Uterus (tissue), 4 donors: ENCODE measurements around the gene SCFD2. TPM values are rescaled to one million over a fixed set of nuclear protein-coding genes. Genes with fewer than 3 reads are reported as not detected.

Experiments
- DNase-seq, 2 donors: peaks; one replicate each; pipeline ENCODE4 v3.0.0-alpha.2; 2019 to 2020
- H3K27ac ChIP-seq, 2 donors: fragments of 200-600 bp; sonication (generic); 1 replicate in 1 of 2; 2 replicates in 1 of 2; pipeline ENCODE4 v1.5.1; 2016 to 2018
- H3K27me3 ChIP-seq, 2 donors: fragments of 200-600 bp; sonication (generic); one replicate each; pipeline ENCODE4 v1.5.1; 2018 to 2019; ENCODE audit warnings: control low read depth in 1 of 2
- H3K36me3 ChIP-seq, 2 donors: fragments of 200-600 bp; sonication (generic); one replicate each; pipeline ENCODE4 v1.5.1; 2019; ENCODE audit warnings: control low read depth in 1 of 2
- H3K4me1 ChIP-seq, 2 donors: fragments of 200-600 bp; sonication (generic); one replicate each; pipeline ENCODE4 v1.5.1; 2018 to 2019; ENCODE audit warnings: control low read depth in 1 of 2
- H3K4me3 ChIP-seq, 2 donors: fragments of 200-600 bp; sonication (generic); 1 replicate in 1 of 2; 2 replicates in 1 of 2; pipeline ENCODE4 v1.5.1; 2018 to 2019; ENCODE audit warnings: mild to moderate bottlenecking in 1 of 2
- H3K9me3 ChIP-seq, 2 donors: fragments of 200-600 bp; sonication (generic); one replicate each; pipeline ENCODE4 v1.5.1; 2019; ENCODE audit warnings: control low read depth in 1 of 2
- POLR2A ChIP-seq, 2 donors: fragments of 450-650 bp; IDR thresholded peaks; one replicate each; pipeline ENCODE4 v1.6.1; 2016; ENCODE audit warnings: antibody characterized with exemption in 2 of 2, mild to moderate bottlenecking in 1 of 2, moderate library complexity in 1 of 2
- intact Hi-C: fragments of 100-400 bp; cut with DNase I; formaldehyde crosslinking; loops from one replicate; pipeline ENCODE4 v1.15.1; 2023; ENCODE audit warnings: low total_unique reads
- total RNA-seq, 4 donors: library from RNA; depleted of rRNA in 3 of 4; stranded (reverse); fragments of >200 nt in 3 of 4; gene quantifications; one replicate each; pipeline versions ENCODE4 v1.1.0 to v1.2.4, GENCODE V29; 2014 to 2023
- TF ChIP-seq, protein P1 (sequence below), 4 experiments: fragments of 200-600 bp in 2 of 4; fragments of 450-650 bp in 2 of 4; sonication (generic) in 2 of 4; IDR thresholded peaks; one replicate each; pipeline ENCODE4 v1.5.1; 2016 to 2019; ENCODE audit warnings: antibody characterized with exemption in 4 of 4, mild to moderate bottlenecking in 2 of 4, moderate library complexity in 1 of 4
- donor health status: DM: yes; HTN: yes; CAD: no.

Gene SCFD2
- total RNA-seq, 4 donors from 2014 or later = 19.6 to 36.2 (median 24.5) TPM

DNA sequence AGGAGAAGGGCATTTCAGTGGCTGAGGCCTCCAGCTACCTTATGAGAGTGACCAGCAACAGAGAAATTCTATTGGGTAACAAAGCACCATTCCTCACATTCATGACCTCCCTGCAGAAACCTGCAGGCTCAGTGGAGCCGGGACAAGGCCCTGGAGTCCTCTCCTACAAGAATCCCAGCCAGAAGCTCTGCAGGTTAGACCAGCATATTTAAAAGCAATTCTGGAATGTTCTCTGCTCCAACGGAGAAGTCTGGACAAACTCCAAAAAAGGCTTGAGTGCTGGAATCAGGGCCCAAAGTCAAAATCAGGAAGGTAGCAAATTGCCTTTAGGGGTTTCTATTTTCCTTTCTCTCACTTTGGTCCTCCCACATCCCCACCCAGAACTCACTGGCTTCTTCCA is 202.9 kb downstream of the SCFD2 start:
- intact Hi-C loops = no loop called here
- TF ChIP-seq POLR2A (IDR thresholded peaks at IDR 0.05) = no peak
- TF ChIP-seq, protein P1, sequence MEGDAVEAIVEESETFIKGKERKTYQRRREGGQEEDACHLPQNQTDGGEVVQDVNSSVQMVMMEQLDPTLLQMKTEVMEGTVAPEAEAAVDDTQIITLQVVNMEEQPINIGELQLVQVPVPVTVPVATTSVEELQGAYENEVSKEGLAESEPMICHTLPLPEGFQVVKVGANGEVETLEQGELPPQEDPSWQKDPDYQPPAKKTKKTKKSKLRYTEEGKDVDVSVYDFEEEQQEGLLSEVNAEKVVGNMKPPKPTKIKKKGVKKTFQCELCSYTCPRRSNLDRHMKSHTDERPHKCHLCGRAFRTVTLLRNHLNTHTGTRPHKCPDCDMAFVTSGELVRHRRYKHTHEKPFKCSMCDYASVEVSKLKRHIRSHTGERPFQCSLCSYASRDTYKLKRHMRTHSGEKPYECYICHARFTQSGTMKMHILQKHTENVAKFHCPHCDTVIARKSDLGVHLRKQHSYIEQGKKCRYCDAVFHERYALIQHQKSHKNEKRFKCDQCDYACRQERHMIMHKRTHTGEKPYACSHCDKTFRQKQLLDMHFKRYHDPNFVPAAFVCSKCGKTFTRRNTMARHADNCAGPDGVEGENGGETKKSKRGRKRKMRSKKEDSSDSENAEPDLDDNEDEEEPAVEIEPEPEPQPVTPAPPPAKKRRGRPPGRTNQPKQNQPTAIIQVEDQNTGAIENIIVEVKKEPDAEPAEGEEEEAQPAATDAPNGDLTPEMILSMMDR (IDR thresholded peaks at IDR 0.05) = no peak
- no peaks in the 10 kb centered on the region for H3K4me1 ChIP-seq
- no peak for DNase-seq
- no peaks in the 10 kb centered on the region for H3K9me3 ChIP-seq
- H3K4me3 ChIP-seq = no peak overlapping the region
- no peaks in the 10 kb centered on the region for H3K36me3 ChIP-seq
- H3K27me3 ChIP-seq = no peaks in the 10 kb centered on the region
- H3K27ac ChIP-seq = no peak overlapping the region

DNA sequence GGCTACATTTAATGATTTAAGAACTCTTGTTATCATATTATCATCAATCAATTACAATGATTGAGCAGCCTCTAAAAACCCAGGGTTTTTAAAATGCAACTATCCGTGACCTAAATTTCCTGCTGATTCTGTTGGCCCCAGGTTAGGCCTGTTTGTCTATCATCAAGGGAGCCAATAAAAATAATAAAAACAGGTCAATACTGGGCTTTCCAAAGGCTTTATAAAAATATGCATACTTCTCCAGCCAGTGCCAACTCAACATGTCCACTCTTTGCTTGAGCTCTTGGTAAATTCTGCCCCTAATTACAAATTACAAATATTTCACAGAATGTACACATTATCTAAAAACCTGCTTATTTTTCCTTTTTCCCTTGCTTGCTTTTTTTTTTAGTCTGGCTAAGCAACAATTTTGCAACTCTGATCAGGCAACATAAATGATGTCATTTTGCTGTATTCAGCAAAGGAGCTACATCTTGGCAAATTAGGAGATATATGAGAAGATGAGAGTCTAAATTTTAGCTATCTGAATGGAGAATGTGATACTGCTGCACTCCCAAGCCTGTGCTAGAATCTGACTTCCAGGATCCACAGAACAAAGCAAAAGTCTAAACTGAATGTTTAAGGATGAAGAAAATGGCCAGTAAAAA is 204.0 kb downstream of the SCFD2 start:
- no peaks in the 10 kb centered on the region for H3K36me3 ChIP-seq
- H3K9me3 ChIP-seq = no peaks in the 10 kb centered on the region
- intact Hi-C loops = no loop called here
- H3K27ac ChIP-seq = peak overlapping the region; percentile 6 to 13
- H3K4me1 ChIP-seq = no peaks in the 10 kb centered on the region
- TF ChIP-seq, protein P1 (IDR thresholded peaks at IDR 0.05) = no peak
- TF ChIP-seq POLR2A (IDR thresholded peaks at IDR 0.05) = no peak
- H3K4me3 ChIP-seq = no peak overlapping the region
- DNase-seq = no peak
- H3K27me3 ChIP-seq = no peaks in the 10 kb centered on the region

DNA sequence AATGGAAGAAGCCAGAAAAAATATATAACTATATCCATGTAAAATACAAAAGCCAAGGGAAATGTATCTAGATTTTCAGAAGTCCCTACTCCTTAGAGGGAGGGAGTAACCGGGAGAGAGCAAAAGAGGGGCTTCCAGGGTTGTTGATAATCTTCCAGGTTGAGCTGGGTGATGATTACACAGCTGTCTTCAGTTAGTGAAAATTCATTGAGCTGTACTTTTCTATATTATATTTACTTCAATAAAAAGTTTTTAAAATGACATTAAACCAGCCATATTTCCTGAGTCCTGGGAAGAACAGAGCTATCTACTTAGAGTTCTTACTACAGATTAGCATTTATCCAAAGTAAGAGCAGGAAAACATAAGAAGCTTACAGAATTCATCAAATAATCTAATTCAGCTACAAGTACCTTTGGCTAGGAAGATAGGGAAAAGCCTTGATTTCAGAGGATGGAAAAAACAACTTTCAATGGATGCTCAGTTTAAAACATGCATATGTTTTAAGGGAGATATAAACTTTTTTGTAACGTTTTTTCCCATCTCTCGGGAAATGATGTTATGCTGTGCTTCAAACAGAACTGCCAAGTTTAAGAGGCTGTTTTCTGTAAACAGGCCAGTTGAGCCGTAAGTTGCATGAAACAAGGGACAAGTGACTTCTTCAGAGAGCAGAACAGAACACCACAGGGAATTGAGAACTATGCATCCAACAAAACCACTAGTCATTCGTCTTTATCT is 204.6 kb downstream of the SCFD2 start:
- Histone ChIP-seq H3K36me3 (no peaks in the 10 kb centered on the region), H3K4me3 (no peak overlapping the region), H3K27ac (peak overlapping the region; percentile 6 to 13), H3K9me3 (no peaks in the 10 kb centered on the region), H3K4me1 (no peaks in the 10 kb centered on the region), H3K27me3 (no peaks in the 10 kb centered on the region)
- no peak for DNase-seq
- intact Hi-C loops = no loop called here
- TF ChIP-seq, protein P1 (IDR thresholded peaks at IDR 0.05) = no peak
- no peak for TF ChIP-seq POLR2A (IDR thresholded peaks at IDR 0.05)

DNA sequence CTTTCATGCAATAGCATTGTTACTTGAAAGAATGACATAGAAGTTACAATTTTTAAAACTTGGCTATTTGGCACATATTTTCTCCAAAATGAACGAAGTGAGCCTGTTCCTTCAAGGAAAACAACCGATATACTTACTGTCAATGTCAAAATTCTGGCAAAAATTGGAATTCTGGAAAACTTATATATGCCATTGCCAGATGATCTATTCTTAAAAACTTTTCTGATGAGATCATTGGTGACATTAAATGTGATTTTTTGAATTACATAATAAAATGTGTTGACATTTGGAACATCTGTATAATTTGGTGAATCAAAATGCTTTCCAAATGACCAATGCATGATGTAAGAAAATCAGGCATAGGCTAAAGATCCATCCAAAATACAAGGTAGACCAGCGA is 209.0 kb downstream of the SCFD2 start:
- no peak for DNase-seq
- TF ChIP-seq, protein P1 (IDR thresholded peaks at IDR 0.05) = no peak
- Histone ChIP-seq H3K9me3 (no peaks in the 10 kb centered on the region), H3K27ac (no peak overlapping the region), H3K27me3 (no peaks in the 10 kb centered on the region), H3K36me3 (no peaks in the 10 kb centered on the region), H3K4me3 (no peak overlapping the region), H3K4me1 (no peaks in the 10 kb centered on the region)
- intact Hi-C loops = no loop called here

DNA sequence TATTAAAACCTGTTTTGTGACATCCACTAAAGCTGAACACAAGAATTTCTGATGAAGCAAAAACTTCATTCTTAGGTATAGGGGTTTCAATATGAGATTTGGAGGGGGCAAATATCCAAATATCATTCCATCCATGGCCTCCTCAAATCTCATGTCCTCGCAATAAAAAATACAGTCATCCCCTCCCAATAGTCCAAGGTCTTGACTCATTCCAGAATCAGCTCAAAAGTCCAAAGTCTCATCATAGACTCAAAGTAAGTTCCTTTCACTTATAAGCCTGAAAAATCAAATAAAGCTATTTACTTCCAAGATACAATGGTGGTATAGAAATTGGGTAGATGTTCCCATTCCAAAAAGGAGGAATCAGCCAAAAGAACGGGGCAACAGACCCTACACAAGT is 213.4 kb downstream of the SCFD2 start:
- intact Hi-C loops = no loop called here
- TF ChIP-seq, protein P1 (IDR thresholded peaks at IDR 0.05) = no peak
- no peak for TF ChIP-seq POLR2A (IDR thresholded peaks at IDR 0.05)
- H3K4me1 ChIP-seq = no peaks in the 10 kb centered on the region

More for the DNA sequence above, 213.4 kb downstream of the SCFD2 start:
- H3K36me3 ChIP-seq = no peaks in the 10 kb centered on the region
- H3K4me3 ChIP-seq = no peak overlapping the region
- H3K27me3 ChIP-seq = no peaks in the 10 kb centered on the region
- H3K9me3 ChIP-seq = no peaks in the 10 kb centered on the region
- DNase-seq = no peak
- H3K27ac ChIP-seq = no peak overlapping the region
